GM04503 (cell line): ENCODE measurements around the gene GFRAL.
"Not testable (repeated sequence)": the region's sequence is repeated elsewhere in the genome, so short reads cannot be mapped to it uniquely, and the experiment has no call there.

ENCODE experiments used
- DNase-seq: peaks from one replicate; pipeline ENCODE4 v3.0.0-alpha.2; 2012; ENCODE audit warnings: low read depth

GFRAL gene

GRCh38 chr6:55327169-55327568 lies at the start of gene GFRAL:
GFRAL (plus strand) TSS chr6:55327469; CDS start chr6:55327555, 86 bp downstream.
- DNase-seq = no peak

- DNase-seq = no peak
Measured at GRCh38 chr6:55277646-55278045, 49.6 kb upstream of the GFRAL start.

GRCh38 chr6:55281215-55281614 lies 46.1 kb upstream of the GFRAL start:
- no peak for DNase-seq

GRCh38 chr6:55282115-55282514 lies 45.2 kb upstream of the GFRAL start:
- no peak for DNase-seq

GRCh38 chr6:55286824-55287223 lies 40.4 kb upstream of the GFRAL start:
- DNase-seq = no peak

- DNase-seq = no peak
Measured at GRCh38 chr6:55290736-55291135, 36.5 kb upstream of the GFRAL start.

GRCh38 chr6:55293116-55293515 lies 34.2 kb upstream of the GFRAL start:
- no peak for DNase-seq

GRCh38 chr6:55297214-55297613 lies 30.1 kb upstream of the GFRAL start:
- DNase-seq = not testable (repeated sequence)

- no peak for DNase-seq
Measured at GRCh38 chr6:55299286-55299985, 27.8 kb upstream of the GFRAL start.

- no peak for DNase-seq
Measured at GRCh38 chr6:55304747-55305146, 22.5 kb upstream of the GFRAL start.

- no peak for DNase-seq
Measured at GRCh38 chr6:55319961-55320695, 7.1 kb upstream of the GFRAL start.

GRCh38 chr6:55320696-55321086 lies 6.6 kb upstream of the GFRAL start:
- no peak for DNase-seq

- no peak for DNase-seq
Measured at GRCh38 chr6:55377150-55377549, 49.9 kb downstream of the GFRAL start.

- no peak for DNase-seq
Measured at GRCh38 chr6:55379471-55379870, 52.2 kb downstream of the GFRAL start.

GRCh38 chr6:55379895-55380294 lies 52.6 kb downstream of the GFRAL start:
- no peak for DNase-seq

GRCh38 chr6:55388211-55388610 lies 60.9 kb downstream of the GFRAL start:
- DNase-seq = no peak

GRCh38 chr6:55395871-55396270 lies 68.6 kb downstream of the GFRAL start:
- DNase-seq = no peak

- no peak for DNase-seq
Measured at GRCh38 chr6:55397986-55398385, 70.7 kb downstream of the GFRAL start.

GRCh38 chr6:55399351-55399750 lies 72.1 kb downstream of the GFRAL start:
- DNase-seq = no peak

GRCh38 chr6:55405474-55406235 lies 78.4 kb downstream of the GFRAL start:
- DNase-seq = no peak

- no peak for DNase-seq
Measured at GRCh38 chr6:55410674-55411073, 83.4 kb downstream of the GFRAL start.

GRCh38 chr6:55423933-55424332 lies 96.7 kb downstream of the GFRAL start:
- DNase-seq = no peak
